Body of pancreas (tissue), 4 donors: Measurements from ENCODE around the gene SLC5A5.

Experiments used
- CTCF ChIP-seq, 7 experiments: fragments of 450-650 bp in 4 of 7; fragments of 200-600 bp in 3 of 7; sonication (generic) in 3 of 7; IDR thresholded peaks; one replicate each; pipeline ENCODE4 v1.5.1; 2016 to 2019; ENCODE audit warnings: antibody characterized with exemption in 7 of 7
- POLR2A ChIP-seq, 3 donors: fragments of 450-650 bp; IDR thresholded peaks; one replicate each; pipeline ENCODE4 v1.6.1; 2016; ENCODE audit warnings: antibody characterized with exemption in 3 of 3, mild to moderate bottlenecking in 2 of 3

- TF ChIP-seq CTCF (IDR thresholded peaks at IDR 0.05) (no peak), POLR2A (IDR thresholded peaks at IDR 0.05) (no peak)
Measured at GRCh38 chr19:17883627-17884410, 12.1 kb downstream of the SLC5A5 start.
